Dedifferentiated amniotic fluid mesenchymal stem cell (primary cell): ENCODE data around the gene IRF7.
"Not testable (repeated sequence)": the region's sequence is repeated elsewhere in the genome, so short reads cannot be mapped to it uniquely, and the experiment has no call there.

Experiments
- DNase-seq: peaks from one replicate; pipeline ENCODE4 v3.0.0-alpha.2; 2016; ENCODE audit errors: extremely low spot score

The IRF7 gene

GRCh38 chr11:581342-581741 is 34.4 kb downstream of the IRF7 start:
- DNase-seq: no peak

- no peak for DNase-seq
Measured at GRCh38 chr11:579830-580601, 35.7 kb downstream of the IRF7 start.

- no peak for DNase-seq
Measured at GRCh38 chr11:578276-579035, 37.3 kb downstream of the IRF7 start.

GRCh38 chr11:577611-577894 is 38.2 kb downstream of the IRF7 start:
- no peak for DNase-seq

GRCh38 chr11:576811-577610 is 38.7 kb downstream of the IRF7 start:
- no peak for DNase-seq

GRCh38 chr11:575996-576768 is 39.6 kb downstream of the IRF7 start, which contains the start of gene PHRF1:
TSS of gene PHRF1 (plus strand) at chr11:576470. CDS start at chr11:581513, 5,043 bp downstream.
- peak; percentile 91 for DNase-seq

GRCh38 chr11:575313-575995 is 40.3 kb downstream of the IRF7 start:
- no peak for DNase-seq

GRCh38 chr11:574632-575312 is 41.0 kb downstream of the IRF7 start:
- DNase-seq: no peak

GRCh38 chr11:574031-574570 is 41.6 kb downstream of the IRF7 start:
- not testable (repeated sequence) for DNase-seq

- no peak for DNase-seq
Measured at GRCh38 chr11:573146-573759, 42.5 kb downstream of the IRF7 start.

- DNase-seq: no peak
Measured at GRCh38 chr11:571802-572185, 44.0 kb downstream of the IRF7 start.

- DNase-seq: no peak
Measured at GRCh38 chr11:569158-569885, 46.4 kb downstream of the IRF7 start.

- peak; percentile 87 for DNase-seq
Measured at GRCh38 chr11:568306-569157, 47.2 kb downstream of the IRF7 start.

- no peak for DNase-seq
Measured at GRCh38 chr11:567629-568292, 48.0 kb downstream of the IRF7 start.

- no peak for DNase-seq
Measured at GRCh38 chr11:567011-567628, 48.6 kb downstream of the IRF7 start.

GRCh38 chr11:565921-566509 is 49.7 kb downstream of the IRF7 start:
- DNase-seq: no peak
